GM21447 (cell line): ENCODE results near the gene STX1B.
A peak's percentile ranks its signal among the peaks of the same experiment; 100 is the strongest.

Experiments used
- ATAC-seq: cut with Tn5 transposase; IDR thresholded peaks from one replicate; pipeline ENCODE4 v1.9.1; 2021; ENCODE audit not compliant: unreplicated experiment

STX1B gene

DNA sequence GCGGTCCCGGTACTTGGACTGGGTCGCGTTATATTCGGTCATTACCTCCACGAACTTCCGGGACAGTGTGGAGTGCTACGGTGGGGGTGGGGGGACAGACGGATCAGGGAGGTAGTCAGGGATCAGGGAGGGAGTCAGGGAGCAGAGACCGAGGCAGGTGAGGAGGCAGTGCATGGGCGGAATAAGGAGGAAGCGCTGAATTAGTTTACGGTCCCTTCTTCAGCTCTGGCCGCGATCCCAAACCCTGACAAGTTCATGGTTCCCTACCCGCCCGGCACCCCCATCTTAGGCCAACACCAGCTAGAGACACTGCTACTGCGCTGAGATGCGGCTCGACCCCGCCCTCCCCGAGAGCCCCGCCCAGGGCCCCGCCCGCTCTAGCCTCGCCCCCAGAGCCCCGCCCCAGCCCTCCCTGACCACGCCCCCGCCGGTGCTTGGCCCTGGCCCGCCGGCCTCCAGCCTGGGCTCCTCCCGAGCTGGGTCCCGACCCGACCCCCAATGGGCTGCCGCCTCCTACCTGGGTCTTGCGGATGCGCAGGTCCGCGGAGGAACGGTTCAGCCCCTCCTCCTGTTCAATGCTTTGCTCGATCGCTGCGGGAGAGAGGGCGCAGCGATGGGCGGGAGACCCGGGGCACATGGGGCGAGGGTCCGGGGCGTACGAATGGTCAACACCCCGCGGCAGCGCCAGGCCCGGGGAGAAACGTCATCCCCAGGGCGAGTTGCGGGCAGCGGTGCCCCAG lies 13.3 kb downstream of the STX1B start:
- peak; percentile 69 for ATAC-seq

DNA sequence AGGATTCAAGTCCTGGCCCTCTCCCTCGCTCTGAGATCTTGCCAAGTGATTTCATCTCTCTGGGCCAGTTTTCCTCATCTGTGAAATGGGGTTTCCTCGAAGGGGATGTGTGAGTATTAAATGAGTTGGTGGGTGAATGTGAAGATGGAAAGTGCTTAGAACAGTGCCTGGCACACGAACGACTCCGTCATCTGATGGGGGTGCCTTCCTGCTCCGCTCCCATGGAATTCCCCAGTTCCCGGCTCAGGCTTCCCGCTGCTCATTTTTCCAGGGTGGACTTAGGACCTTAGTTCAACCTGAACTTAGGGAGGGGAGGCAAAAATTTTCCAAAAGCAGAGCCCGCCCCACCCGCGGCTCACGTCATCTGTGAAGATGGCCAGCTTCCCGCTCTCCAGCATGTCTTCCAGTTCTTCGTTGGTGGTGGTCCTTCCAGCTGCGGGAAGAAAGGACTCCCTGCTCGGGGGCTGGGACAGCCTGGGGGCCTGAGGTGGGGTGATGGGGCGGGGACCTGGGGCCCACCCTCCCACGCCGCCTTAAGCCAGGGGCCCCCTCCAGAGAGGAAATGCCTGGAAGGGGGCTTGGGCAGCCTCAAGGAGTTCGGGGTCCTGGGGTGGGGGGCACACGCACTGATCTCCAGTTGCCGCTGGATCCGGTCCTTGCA lies 14.0 kb downstream of the STX1B start:
- ATAC-seq = no peak

DNA sequence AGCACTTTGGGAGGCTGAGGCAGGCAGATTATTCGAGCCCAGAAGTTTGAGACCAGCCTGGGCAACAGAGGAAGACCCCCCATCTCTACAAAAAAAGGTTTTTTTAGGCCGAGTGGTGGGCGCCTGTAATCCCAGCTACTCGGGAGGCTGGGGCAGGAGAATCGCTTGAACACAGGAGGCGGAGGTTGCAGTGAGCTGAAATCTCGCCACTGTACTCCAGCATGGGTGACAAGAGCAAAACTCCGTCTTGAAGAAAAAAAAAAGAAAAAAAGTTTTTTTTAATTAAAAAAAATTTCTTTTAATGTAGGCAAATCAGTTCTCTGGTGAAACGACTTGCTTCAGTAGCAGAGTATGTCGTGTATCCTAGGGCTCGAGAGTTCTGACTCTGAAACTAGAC lies 14.5 kb downstream of the STX1B start:
- no peak for ATAC-seq

DNA sequence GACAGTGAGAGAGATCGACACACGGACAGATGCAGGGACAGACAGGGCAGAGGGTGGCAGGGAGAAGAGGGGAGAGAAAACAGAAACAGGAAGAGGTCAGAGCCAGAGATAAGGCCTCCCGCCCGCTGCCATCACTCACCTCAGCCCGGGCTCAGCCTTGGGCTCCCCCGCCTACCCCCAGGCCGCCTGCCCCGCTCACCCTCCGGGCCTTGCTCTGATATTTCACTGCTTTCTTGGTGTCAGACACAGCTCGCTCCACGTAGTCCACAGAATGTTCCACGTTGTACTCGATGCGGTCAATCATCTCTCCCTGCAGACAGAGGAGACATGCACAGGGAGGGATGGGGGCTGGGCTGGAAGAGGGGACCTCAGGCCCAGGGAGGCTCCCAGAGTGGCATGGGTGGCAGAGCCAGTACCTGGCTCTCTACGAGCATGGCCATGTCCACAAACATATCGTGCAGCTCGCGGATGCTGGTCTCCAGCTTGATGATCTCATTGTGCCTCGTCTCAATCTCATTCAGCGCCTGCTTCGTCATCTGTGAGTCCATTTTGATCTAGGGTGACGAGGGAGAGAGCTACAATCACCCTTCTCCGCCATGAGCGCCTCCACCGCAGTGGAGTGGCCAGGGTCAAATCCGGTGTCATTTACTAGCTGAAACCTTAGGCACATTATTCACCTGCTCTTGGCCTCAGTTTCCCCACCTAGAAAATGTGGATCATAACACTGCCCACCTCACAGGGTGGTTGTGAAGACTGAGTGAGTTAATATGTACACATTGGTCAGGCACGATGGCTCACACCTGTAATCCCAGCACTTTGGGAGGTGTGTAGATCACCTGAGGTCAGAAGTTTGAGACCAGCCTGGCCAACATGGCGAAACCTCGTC lies 17.3 kb downstream of the STX1B start:
- ATAC-seq = no peak

DNA sequence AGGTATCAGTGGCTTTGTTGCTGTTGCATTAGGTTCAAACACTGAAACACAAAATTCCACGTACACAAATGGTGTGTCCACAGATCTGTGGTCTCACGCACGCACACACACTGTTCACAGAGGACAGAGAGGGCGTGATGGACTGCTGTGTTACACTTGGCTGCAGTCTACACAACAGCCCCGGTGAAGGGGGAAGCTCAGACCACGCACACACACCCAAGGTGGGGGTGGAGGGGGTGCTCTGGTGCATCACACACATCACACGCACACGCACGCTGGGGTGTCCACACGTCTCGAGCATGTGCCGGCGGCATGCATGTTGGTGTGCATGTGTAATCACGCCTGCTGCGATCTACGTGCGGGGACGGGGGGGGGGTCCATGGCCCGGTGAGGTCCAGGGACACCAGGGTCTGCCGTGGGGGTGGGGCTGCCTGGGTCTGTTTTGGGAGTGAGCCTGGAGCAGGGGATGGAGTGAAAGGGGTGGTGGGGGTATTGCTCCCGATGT lies 18.1 kb downstream of the STX1B start:
- no peak for ATAC-seq

DNA sequence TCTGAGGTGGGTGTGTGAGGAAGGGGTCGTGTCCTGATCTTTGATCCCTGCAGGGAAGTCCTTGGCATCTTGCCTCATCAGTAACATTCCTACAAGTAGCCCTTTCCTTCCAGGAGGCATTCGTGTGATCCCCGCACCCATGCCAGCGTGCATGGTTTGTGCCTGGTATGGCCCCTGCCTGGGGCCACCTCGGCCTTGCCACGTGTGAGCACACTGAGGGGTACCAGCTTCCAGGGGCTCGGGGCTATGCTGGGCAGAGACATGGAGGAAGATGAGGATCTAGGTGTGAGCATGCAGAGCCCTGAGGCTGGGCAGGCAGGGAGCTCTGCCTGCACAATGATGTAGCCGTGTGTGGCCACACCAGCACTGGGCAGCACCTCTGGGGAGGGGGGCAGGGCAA lies 19.4 kb downstream of the STX1B start:
- no peak for ATAC-seq

DNA sequence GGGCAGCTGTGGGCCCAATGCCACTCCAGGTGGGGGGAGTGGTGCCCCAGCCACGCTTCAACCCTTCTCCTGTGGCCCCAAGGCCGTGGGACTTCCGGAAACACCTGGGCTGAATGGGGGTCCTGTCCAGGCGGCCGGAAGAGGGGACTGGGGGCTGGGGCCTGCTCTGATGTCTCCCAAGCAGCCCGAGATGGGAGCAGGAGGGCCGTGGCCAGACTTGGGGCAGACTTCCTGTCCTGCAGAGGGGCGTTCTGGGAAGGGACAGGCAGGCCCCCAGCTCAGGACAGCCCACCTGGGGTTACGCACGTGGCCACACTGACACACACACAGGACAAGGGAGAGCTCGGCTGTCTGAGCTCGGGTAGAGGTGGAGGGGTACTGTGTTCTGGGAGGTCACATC lies 20.3 kb downstream of the STX1B start:
- ATAC-seq = no peak

DNA sequence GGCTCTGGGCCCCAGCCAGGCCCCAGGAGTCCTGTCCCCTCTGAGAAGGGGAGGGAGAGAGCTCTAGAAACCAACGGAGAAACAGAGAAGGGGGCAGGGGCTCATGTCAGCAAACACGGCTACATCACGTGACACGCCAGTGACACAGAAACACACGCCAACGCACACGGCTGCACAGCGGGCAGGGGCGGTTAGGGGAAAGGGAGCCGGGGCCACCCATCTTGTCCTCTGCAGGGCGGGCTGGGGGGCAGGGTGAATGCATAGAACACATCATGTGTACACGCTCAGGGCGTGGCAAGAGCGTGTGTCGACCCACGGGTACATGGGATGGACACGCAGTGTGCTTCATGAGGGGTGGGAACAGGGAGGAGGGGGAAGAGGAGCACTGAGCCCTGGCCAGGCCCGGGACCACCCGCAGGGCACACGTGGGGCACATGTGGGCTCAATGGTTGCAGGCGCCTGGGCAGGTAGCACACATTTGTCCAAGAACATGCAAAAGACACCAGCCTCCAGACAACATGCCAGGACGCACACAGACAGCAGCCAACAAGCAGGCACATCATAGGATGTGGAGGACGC lies 20.9 kb downstream of the STX1B start:
- ATAC-seq = no peak

DNA sequence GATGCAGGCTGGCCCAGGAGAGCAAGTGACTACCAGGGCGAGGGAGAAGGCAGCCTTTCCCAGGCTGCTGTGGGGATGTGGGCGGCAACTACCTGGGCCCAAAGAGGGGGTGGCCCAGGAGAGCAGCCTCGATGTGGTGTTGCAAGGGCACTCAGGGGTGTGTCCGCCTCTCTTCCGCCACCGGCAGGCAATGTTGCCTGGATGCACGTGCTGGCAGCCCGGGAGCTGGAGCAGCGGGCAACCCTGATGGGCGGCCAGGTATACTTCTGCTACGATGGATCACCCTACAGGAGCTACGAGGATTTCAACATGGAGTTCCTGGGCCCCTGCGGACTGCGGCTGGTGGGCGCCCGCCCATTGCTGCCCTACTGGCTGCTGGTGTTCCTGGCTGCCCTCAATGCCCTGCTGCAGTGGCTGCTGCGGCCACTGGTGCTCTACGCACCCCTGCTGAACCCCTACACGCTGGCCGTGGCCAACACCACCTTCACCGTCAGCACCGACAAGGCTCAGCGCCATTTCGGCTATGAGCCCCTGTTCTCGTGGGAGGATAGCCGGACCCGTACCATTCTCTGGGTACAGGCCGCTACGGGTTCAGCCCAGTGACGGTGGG lies 22.8 kb downstream of the STX1B start:
- no peak for ATAC-seq

DNA sequence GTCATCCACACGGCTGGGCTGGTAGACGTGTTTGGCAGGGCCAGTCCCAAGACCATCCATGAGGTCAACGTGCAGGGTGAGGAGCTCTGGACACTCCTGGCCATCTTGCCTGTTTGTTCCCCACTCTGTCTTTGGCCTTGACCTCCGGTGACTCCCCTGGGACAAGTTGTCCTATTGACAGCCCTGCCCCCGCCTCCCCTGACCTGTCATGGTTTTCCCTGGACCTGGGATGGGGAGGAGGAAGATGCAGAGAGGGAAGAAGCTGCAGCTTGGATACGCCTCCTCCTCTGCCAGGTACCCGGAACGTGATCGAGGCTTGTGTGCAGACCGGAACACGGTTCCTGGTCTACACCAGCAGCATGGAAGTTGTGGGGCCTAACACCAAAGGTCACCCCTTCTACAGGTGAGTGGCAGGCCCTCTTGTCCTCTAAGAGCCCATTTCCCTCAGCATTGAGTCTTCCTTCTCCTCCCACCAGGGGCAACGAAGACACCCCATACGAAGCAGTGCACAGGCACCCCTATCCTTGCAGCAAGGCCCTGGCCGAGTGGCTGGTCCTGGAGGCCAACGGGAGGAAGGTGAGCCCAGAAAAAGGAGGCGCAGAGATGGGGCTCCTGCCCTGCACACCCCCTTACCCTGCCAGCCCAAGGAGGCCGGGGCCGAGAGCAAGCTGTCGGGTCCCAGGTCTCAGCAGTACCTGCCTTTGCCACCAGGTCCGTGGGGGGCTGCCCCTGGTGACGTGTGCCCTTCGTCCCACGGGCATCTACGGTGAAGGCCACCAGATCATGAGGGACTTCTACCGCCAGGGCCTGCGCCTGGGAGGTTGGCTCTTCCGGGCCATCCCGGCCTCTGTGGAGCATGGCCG lies 24.1 kb downstream of the STX1B start:
- ATAC-seq = no peak

DNA sequence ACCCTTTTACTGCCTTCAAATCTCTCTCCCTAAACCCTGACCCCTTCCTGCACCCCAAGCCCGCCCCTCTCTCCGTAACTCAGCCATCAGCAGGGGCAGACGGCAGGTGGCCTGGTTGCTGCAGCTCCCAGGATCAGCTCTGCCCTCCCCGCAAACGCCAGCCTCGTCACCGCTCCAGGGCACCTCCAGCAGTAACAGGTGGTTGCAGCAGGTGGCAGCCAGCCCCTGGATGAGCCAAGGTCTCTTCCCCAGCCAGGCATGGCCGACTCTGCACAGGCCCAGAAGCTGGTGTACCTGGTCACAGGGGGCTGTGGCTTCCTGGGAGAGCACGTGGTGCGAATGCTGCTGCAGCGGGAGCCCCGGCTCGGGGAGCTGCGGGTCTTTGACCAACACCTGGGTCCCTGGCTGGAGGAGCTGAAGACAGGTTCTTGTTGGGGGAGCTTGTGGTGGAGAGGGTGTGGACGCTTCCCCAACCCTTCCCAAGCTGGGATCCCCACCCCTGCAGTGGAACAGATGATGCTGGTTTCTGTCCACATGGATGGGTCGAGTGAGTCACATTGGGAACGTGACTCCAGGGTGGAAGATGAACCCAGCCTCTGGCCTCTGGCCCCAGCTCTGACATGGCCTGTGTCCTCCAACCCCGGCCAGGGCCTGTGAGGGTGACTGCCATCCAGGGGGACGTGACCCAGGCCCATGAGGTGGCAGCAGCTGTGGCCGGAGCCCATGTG lies 24.9 kb downstream of the STX1B start:
- no peak for ATAC-seq

DNA sequence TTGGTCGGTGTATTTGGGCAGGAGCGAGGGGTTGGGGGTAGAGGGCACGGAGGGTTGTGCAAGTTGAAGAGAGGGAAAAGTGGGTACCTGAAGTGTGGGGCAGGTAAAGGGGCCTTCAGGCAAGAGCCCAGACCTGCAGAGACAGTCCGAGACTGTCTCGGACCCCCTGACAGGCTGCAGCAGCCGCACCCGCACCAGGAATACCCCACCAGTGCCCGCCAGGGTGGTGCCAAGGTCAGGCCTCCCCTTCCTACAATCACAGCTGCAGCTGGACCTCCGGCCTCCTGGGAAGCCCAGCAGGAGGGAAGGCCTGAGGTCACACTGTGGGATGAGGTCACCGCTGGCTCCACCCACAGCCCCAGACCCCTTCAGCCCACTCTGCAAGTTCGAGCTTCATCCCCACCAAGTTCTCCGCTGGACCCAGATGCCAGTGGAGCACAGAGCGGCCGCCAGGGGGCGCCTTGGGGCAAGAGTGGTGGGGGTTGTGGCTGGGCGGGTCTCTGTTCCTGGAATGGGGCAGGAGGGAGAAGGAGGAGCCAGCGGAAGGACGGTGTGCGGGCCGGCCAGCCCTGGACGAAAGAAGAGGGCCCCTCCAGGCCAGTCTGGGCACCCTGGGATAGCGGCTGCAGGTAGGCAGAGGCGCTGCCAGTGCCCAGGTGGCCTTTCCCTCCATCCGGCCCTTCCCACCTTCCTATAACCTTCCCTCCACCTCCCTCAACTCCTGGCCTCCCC lies 25.6 kb downstream of the STX1B start, which contains the start of gene HSD3B7:
Gene HSD3B7, plus strand, starts transcription at position 539 of the 732 bp plus-strand sequence. CDS start 452 bp downstream, outside the sequence.
- ATAC-seq = peak; percentile 51

DNA sequence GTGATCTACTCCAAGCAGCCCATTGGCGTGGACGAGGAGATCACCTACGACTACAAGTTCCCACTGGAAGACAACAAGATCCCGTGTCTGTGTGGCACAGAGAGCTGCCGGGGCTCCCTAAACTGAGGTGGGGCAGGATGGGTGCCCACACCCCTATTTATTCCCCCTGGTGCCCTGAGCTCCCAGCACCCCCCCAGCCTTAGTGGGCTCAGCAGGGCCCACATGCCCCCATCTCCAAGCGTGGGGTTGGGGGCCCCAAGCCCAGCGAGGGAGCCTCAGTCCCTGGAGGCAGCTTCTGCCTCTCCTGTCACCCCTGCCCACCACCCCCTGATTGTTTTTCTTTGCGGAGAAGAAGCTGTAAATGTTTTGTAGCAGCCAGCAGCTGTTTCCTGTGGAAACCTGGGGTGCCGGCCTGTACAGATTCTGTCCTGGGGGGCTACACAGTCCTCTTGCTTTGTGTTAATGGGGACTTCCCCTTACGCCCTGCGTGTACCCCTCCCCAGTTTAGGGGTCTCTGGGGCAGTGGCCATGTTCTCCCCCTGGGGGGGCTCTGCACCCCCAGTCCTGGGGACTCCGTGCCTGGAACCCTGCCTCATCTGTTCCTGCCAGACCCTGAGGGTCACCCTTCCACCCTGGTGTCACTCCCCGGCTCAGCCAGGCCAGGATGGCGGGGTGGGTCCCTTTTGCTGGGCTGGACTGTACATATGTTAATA lies 26.4 kb downstream of the STX1B start:
- ATAC-seq = no peak

DNA sequence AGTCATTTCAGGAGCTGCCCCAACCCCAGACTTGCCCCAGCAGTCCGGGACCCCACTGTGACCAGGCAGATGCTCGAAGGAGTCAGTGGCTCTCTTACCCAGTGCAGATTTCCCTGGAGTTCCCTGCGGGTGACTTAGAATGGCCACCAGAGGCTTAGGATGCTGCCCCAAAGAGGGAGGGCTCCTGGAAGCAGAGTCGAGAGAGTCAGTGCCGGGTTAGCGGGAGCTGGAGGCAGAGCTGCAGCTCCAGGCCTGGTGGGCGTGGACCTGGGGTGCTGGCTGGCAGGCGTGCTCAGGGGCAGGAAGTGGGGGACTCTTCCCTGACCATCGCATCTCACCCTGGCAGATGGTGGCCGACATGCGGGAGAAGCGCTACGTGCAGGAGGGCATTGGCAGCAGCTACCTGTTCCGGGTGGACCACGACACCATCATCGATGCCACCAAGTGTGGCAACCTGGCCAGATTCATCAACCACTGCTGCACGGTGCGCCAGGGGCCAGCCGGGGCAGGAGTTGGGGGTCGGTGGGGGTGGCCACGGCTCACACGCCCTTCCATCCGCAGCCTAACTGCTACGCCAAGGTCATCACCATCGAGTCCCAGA lies 27.0 kb downstream of the STX1B start:
- no peak for ATAC-seq

DNA sequence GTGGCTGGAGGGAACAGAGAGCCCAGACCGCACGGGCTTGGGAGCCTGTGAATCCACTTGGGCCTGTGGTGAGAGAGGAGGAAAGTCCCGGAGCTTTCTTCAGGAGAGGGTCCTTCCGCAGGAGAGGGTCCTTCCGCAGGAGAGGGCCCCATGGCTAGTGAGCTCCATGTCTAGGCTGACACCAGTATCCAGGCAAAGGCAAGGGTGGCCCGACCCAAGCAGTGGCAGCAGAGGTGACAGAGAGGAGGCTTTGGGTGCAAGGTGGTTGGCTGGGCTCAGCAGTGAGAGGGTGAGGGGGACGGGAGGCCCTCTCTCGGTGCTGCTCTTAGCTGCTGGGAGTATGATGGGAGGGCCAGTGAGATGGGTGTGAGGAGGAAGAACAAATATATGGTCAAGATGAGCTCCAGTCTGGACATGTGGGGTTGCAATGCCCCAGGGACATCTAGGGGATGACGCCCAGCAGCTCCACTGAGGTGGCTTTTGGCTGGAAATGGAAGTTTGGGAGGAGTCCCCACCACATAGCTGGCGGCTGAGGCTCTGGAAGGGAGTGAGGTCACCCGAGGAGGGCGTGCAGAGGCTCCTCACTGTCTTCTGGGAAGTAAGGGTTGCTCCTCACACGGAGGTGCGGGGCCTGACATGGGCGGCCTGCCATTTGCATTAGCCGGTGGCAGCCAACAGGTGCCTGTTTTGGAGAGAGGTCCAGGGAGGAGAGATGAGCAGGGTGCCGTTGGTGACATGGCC lies 27.7 kb downstream of the STX1B start:
- ATAC-seq = no peak

DNA sequence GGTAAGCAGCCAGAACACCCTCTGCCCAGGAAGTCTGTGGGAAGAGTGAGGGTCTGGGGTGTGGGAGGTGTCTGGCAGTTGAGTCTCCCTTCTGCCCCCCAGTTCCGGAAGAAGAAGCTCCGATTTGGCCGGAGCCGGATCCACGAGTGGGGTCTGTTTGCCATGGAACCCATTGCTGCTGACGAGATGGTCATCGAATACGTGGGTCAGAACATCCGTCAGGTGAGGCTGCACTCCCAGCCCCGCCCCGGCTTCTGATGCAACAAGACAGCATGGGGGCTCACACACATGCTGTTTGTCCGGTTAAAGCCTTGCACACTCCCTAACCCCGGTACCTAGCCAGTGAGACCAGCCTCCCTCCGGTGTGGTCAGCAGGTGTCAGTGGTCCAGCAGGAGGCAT lies 29.5 kb downstream of the STX1B start:
- no peak for ATAC-seq

DNA sequence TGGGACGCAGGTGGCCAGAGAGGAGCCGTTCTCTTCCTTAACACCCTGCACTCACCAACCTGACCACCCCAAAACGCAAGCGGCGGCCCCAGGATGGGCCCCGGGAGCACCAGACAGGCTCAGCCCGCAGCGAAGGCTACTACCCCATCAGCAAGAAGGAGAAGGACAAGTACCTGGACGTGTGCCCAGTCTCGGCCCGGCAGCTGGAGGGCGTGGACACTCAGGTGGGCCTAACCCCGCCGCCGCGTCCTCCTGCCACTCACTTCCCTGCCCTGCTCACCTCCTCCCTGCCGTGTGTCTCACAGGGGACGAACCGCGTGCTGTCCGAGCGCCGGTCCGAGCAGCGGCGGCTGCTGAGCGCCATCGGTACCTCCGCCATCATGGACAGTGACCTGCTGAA lies 30.0 kb downstream of the STX1B start:
- no peak for ATAC-seq
